ENCODE results near the gene HSD11B1.

The HSD11B1 gene

GRCh38 chr1:209728466-209728865 lies 23.8 kb downstream of the HSD11B1 start:
- DNase-seq: no peak

- no peak for DNase-seq
Measured at GRCh38 chr1:209729436-209729835, 24.8 kb downstream of the HSD11B1 start.

GRCh38 chr1:209732725-209733124 lies 28.1 kb downstream of the HSD11B1 start:
- DNase-seq: no peak

GRCh38 chr1:209733409-209734192 lies 29.0 kb downstream of the HSD11B1 start:
- DNase-seq: no peak

- no peak for DNase-seq
Measured at GRCh38 chr1:209736490-209737117, 32.0 kb downstream of the HSD11B1 start.

GRCh38 chr1:209737118-209737505 lies 32.5 kb downstream of the HSD11B1 start:
- no peak for DNase-seq

GRCh38 chr1:209738270-209738669 lies 33.6 kb downstream of the HSD11B1 start:
- no peak for DNase-seq

GRCh38 chr1:209741193-209741592 lies 36.5 kb downstream of the HSD11B1 start:
- DNase-seq: no peak

GRCh38 chr1:209741889-209742288 lies 37.2 kb downstream of the HSD11B1 start:
- no peak for DNase-seq

- no peak for DNase-seq
Measured at GRCh38 chr1:209742409-209743144, 37.9 kb downstream of the HSD11B1 start.

- DNase-seq: no peak
Measured at GRCh38 chr1:209743145-209743482, 38.5 kb downstream of the HSD11B1 start.

- no peak for DNase-seq
Measured at GRCh38 chr1:209746451-209747165, 42.0 kb downstream of the HSD11B1 start.

- DNase-seq: peak; percentile 89
Measured at GRCh38 chr1:209747580-209748262, 43.1 kb downstream of the HSD11B1 start.

GRCh38 chr1:209748620-209749019 lies 44.0 kb downstream of the HSD11B1 start:
- DNase-seq: no peak

GRCh38 chr1:209749205-209749604 lies 44.6 kb downstream of the HSD11B1 start:
- DNase-seq: no peak

- no peak for DNase-seq
Measured at GRCh38 chr1:209749670-209750323, 45.2 kb downstream of the HSD11B1 start.

- DNase-seq: no peak
Measured at GRCh38 chr1:209751627-209752231, 47.1 kb downstream of the HSD11B1 start.

GRCh38 chr1:209752890-209753289 lies 48.2 kb downstream of the HSD11B1 start:
- no peak for DNase-seq

GRCh38 chr1:209755256-209755655 lies 50.6 kb downstream of the HSD11B1 start:
- no peak for DNase-seq

GRCh38 chr1:209755926-209756614 lies 51.4 kb downstream of the HSD11B1 start, which contains the start of gene TRAF3IP3:
TSS of gene TRAF3IP3 (plus strand) at chr1:209756053. CDS start at chr1:209760040, 3,987 bp downstream.
- no peak for DNase-seq
